Heart left ventricle (tissue), 13 donors: ENCODE data around the gene ANKRD22.

ENCODE experiments used
- CTCF ChIP-seq, 12 donors: fragments of 200-600 bp; sonication (generic) in 4 of 12; IDR thresholded peaks; one replicate each; pipeline versions ENCODE4 v1.5.0 to v1.8.0; 2018 to 2022; ENCODE audit warnings: antibody characterized with exemption in 12 of 12, mild to moderate bottlenecking in 5 of 12
- POLR2A ChIP-seq, 2 donors: fragments of 450-650 bp; IDR thresholded peaks; one replicate each; pipeline ENCODE4 v1.6.1; 2017; ENCODE audit warnings: antibody characterized with exemption in 2 of 2, mild to moderate bottlenecking in 2 of 2, moderate library complexity in 2 of 2
- donor health status: ischemic (EF 13 %, LVEDD 7.1; RV severe dilation, severe dysfunction).
- donor health status: DM: no; HTN: yes; CAD: no.
- donor health status: DM: no; HTN: no; CAD: no.
- donor health status: ischemic (EF 25% LVEDD 6.9; RV normal size, moderate dysfunction).
- donor health status: ischemic (EF 25% LVEDD 5.7; RV mildly dilated, moderate dysfunction).
- donor health status: ischemic (EF 35%, LVEDD 5.7; RV mildly dilated, moderate dysfunction).
- donor health status: nonischemic (EF 11% LVEDD 7.7; RV severe dilation, severe dysfunction).
- donor health status: DM: yes; HTN: yes; CAD: no.
- donor health status: PGD.
- donor health status: ischemic (EF 29% LVEDD 5.4; RV normal size, mild dysfunction).
- donor health status: nonischemic (EF 23%, LVEDD 6.1; RV moderate dilation, normal function).

GRCh38 chr10:88791924-88792323 lies 59.7 kb downstream of the ANKRD22 start:
- TF ChIP-seq POLR2A (IDR thresholded peaks at IDR 0.05) (no peak), CTCF (IDR thresholded peaks at IDR 0.05) (peak in 11 of 12 donors; percentile 13 to 50 (median 32))
